Calu3 (cell line): ENCODE data around the gene TBX2. TPM values are rescaled to one million over a fixed set of nuclear protein-coding genes. Genes with fewer than 3 reads are reported as not detected.
"Not testable (repeated sequence)": the region's sequence is repeated elsewhere in the genome, so short reads cannot be mapped to it uniquely, and the experiment has no call there.

Experiments used
- BruUV-seq: library from RNA; stranded (reverse); fragments of 400-500 nt; replicated peaks from 2 replicates; lab custom pipeline; 2021; lab: Mats Ljungman, UMichigan
- CTCF ChIA-PET: fragments of 300-600 bp; sonication (Branson Sonifier 250); formaldehyde crosslinking; loops from one replicate; lab custom pipeline; 2022; ENCODE audit warnings: antibody characterized with exemption; lab: Charles Lee
- DNase-seq: peaks from one replicate; pipeline ENCODE4 v3.0.0; 2022
- H3K27ac Mint-ChIP-seq: one replicate; pipeline ENCODE4 v1.8.0; 2022; ENCODE audit warnings: mixed read lengths; ENCODE audit not compliant: unreplicated experiment
- H3K27me3 Mint-ChIP-seq: one replicate; pipeline ENCODE4 v1.8.0; 2022; ENCODE audit warnings: mixed read lengths; ENCODE audit not compliant: unreplicated experiment
- H3K36me3 Mint-ChIP-seq: one replicate; pipeline ENCODE4 v1.8.0; 2022; ENCODE audit warnings: mild to moderate bottlenecking, moderate library complexity, mixed read lengths; ENCODE audit not compliant: insufficient read depth, unreplicated experiment
- H3K4me1 Mint-ChIP-seq: one replicate; pipeline ENCODE4 v1.8.0; 2022; ENCODE audit warnings: mild to moderate bottlenecking, low read depth, mixed read lengths; ENCODE audit not compliant: unreplicated experiment
- H3K4me3 Mint-ChIP-seq: one replicate; pipeline ENCODE4 v1.8.0; 2022; ENCODE audit warnings: mild to moderate bottlenecking, low read depth, moderate library complexity, mixed read lengths; ENCODE audit not compliant: unreplicated experiment
- H3K9me3 Mint-ChIP-seq: one replicate; pipeline ENCODE4 v1.8.0; 2022; ENCODE audit warnings: low read depth, mixed read lengths; ENCODE audit not compliant: unreplicated experiment
- intact Hi-C: fragments of 100-400 bp; cut with micrococcal nuclease; formaldehyde crosslinking; loops from one replicate; pipeline ENCODE4 v1.10.0; 2022; ENCODE audit not compliant: unreplicated experiment
- total RNA-seq: library from RNA; stranded (reverse); gene quantifications from 2 replicates; pipeline ENCODE4 v1.2.3, GENCODE V29; 2022
- TF ChIP-seq, protein P1 (sequence below): fragments of 200-600 bp; IDR thresholded peaks from one replicate; pipeline ENCODE4 v1.8.0; 2022; ENCODE audit warnings: antibody characterized with exemption; ENCODE audit not compliant: unreplicated experiment

Gene TBX2
- total RNA-seq, 1 experiment from 2014 or later, result 0.14 TPM

DNA sequence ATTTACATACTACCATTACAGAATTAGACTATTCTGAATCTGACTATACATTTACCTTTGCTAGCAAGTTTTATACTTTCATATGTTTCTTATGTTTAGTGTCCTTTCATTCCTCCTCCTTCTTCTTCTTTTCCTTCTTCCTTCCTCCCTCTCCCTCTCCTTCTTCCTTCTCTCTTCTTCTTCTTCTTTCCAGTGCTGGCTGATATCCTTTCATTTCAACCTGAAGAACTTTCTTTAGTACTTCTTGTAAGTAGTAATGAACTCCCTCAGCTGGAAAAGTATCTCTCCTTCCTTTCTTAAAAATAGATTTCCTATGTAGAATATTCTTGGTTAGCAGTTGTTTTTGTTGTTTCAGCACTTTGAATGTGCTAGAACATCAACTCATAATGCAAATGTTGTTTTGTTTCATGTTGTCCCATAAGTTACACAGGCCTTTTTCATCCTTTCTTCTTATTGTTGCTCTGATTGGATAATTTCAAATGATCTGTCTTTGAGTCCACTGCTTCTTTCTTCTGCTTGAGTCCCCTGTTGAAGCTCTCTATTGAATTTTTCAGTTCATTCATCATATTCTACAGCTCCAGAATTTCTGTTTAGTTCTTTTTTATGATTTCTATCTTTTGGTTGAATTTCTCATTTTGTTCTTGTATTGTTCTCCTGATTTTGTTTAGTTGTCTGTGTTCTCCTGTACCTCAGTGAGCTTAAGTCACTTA lies 37.5 kb downstream of the TBX2 start:
- Mint-ChIP-seq H3K9me3 (peaks cover 8% of the 10 kb centered on the region), H3K27me3 (peaks cover 47% of the 10 kb centered on the region), H3K4me3 (no peak overlapping the region), H3K4me1 (no peaks in the 10 kb centered on the region), H3K27ac (no peak overlapping the region), H3K36me3 (no peaks in the 10 kb centered on the region)
- CTCF ChIA-PET, result no interaction called here
- intact Hi-C loops, result no loop called here
- no peak for DNase-seq
- TF ChIP-seq, protein P1, sequence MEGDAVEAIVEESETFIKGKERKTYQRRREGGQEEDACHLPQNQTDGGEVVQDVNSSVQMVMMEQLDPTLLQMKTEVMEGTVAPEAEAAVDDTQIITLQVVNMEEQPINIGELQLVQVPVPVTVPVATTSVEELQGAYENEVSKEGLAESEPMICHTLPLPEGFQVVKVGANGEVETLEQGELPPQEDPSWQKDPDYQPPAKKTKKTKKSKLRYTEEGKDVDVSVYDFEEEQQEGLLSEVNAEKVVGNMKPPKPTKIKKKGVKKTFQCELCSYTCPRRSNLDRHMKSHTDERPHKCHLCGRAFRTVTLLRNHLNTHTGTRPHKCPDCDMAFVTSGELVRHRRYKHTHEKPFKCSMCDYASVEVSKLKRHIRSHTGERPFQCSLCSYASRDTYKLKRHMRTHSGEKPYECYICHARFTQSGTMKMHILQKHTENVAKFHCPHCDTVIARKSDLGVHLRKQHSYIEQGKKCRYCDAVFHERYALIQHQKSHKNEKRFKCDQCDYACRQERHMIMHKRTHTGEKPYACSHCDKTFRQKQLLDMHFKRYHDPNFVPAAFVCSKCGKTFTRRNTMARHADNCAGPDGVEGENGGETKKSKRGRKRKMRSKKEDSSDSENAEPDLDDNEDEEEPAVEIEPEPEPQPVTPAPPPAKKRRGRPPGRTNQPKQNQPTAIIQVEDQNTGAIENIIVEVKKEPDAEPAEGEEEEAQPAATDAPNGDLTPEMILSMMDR, result no peak
- no TSS peak for BruUV-seq

DNA sequence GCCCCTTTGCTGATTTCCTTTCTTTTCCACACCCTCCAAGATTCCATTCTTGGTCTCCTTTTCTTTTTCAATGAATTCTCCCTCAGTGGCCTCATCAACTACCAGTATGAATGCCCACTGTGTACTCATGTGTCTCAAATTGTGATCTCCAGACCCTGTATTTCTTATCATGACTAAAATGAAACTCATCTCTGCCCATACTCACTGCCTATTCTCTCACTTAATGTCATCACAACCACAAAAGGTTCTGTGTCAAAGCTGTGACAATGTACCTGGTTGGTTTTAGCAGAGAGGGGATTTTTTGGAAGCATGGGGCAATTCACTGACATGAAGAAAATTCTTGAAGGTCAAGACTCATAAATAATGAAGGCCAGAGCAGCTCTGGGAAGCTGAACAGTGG lies 41.1 kb downstream of the TBX2 start:
- no TSS peak for BruUV-seq
- Mint-ChIP-seq H3K27ac (no peak overlapping the region), H3K4me1 (no peaks in the 10 kb centered on the region), H3K4me3 (no peak overlapping the region), H3K27me3 (peaks cover 47% of the 10 kb centered on the region), H3K36me3 (no peaks in the 10 kb centered on the region), H3K9me3 (peaks cover 8% of the 10 kb centered on the region)
- CTCF ChIA-PET, result no interaction called here
- TF ChIP-seq, protein P1, result no peak
- intact Hi-C loops, result no loop called here
- no peak for DNase-seq

DNA sequence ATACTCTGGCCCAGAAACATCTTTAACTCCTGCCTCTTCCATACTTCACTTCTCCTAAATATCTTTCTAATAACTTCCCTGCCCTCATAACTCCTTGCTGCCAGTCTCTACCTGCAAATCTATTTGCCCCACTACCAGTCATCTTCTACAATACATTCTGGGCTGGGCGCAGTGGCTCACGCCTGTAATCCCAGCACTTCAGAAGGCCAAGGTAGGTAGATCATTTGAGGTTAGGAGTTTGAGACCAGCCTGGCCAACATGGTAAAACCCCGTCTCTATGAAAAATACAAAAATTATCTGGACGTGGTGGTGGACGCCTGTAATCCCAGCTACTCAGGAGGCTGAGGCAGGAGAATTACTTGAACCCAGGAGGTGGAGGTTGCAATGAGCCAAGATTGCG lies 41.9 kb downstream of the TBX2 start:
- H3K4me1 Mint-ChIP-seq, CTCF ChIA-PET, H3K9me3 Mint-ChIP-seq, DNase-seq, H3K27ac Mint-ChIP-seq, H3K4me3 Mint-ChIP-seq, H3K36me3 Mint-ChIP-seq, intact Hi-C loops, BruUV-seq: not testable (repeated sequence)
- H3K27me3 Mint-ChIP-seq, result peaks cover 45% of the 10 kb centered on the region

DNA sequence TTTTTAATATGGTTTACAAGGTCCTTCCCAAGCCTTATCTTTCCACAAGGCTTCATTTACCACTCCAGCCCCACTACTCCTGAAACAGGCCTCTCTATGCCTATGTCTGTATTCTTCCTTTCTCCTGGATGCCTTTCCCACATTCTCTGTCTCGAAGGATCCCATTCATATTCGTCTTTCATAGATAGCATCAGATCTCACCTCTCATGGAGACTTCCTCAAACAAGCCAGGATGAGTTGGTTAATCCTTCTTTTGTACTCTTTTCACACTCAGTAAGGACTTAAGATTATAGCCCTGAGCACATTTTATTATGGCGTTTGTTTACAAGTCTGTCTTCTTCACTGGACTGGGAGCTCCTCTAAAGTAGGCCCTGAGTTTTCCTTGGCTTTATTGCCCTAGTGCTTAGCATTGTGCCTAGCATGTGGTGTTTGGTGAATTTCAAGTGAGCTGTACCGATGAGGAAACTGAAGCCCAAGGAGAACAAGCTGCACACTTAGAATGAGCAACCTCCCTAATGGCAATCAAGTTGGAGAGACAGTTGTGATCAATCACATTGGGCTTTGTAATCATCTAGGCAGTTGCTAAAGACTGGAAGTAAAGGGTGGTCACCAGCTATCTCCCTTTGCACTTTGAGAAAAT lies 42.6 kb downstream of the TBX2 start:
- no peak overlapping the region for H3K27ac Mint-ChIP-seq
- BruUV-seq, result no TSS peak
- no peak overlapping the region for H3K4me3 Mint-ChIP-seq

More for the DNA sequence above, 42.6 kb downstream of the TBX2 start:
- Mint-ChIP-seq H3K36me3 (no peaks in the 10 kb centered on the region), H3K27me3 (peaks cover 37% of the 10 kb centered on the region), H3K9me3 (peaks cover 5% of the 10 kb centered on the region), H3K4me1 (no peaks in the 10 kb centered on the region)
- TF ChIP-seq, protein P1, result no peak
- intact Hi-C loops, result no loop called here
- CTCF ChIA-PET, result interaction anchor here (0.5 to 0.6 kb wide), 2 partner anchors 108 to 1533 kb away, joined by 3 to 4 read pairs; no protein-coding TSS in a partner anchor
- no peak for DNase-seq
